ENCODE measurements around the gene RPS15A.
"Not testable (repeated sequence)": the region's sequence is repeated elsewhere in the genome, so short reads cannot be mapped to it uniquely, and the experiment has no call there.

The RPS15A gene

DNA sequence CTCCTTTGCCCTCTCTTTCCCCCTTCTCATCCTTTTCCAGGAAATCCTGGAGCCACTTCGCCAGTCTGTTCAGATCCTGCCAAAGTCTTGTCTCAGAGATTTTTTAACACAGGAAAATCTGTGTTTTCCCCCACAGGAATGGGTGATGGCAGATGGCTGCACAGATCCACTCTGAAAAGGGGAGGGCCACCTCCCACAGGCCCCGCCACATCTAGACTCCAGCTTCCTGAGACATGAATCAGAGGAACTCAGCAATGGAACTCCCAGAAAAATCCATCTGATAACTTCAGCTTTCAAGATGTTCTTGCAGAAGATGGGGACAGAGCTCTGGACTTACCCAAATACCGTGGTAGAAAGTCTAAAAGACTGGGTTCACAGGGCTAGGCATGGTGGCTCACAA is 50.1 kb downstream of the RPS15A start:
- not testable (repeated sequence) for DNase-seq

GRCh38 chr16:18738768-18739167 is 51.4 kb downstream of the RPS15A start:
- not testable (repeated sequence) for DNase-seq

GRCh38 chr16:18734279-18734678 is 55.9 kb downstream of the RPS15A start:
- not testable (repeated sequence) for DNase-seq
